Measurements from ENCODE around the gene PAX5.

Gene PAX5

DNA sequence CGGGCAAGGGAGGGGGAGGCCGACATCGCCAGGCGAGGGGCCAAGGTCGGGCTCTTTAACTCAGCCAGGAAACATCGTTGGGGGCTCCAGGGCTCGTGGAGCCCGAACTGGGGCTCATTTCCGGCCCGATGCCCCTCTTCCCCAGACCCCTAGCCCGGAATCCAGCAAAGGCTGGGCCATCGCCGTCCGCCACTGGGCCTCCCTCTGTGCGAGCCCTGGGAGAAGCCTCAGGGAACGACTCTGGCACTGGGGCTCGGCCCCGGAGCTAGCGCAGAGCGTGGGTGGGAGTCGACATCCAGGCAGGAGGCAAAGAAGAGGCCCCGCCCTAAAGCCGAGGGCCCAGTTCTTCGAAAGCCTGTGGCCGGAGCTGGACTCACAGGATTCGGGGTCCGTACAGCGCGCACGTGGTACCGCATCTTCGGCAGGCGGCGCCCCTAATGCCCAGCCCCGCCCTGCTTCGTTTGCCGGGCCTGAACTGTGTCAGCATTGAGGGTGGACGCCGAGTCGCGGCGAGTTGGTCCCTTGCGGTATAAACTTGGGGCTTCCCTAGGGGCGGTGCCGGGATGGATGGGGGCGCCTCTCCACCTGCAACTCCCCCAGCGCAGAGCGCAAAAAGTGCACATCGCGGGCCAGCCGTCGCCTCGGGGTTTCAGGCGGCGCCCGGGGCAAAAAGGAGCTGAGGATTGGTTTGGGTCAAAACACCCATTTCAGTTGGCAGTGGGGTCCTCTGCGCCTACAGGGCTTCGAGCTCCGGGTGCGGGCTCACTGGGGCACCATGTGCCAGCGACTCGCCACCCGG is 3.6 kb upstream of the PAX5 start:
- H3K36me3 ChIP-seq (ENCODE audit: control insufficient read depth, insufficient read depth, low read length), result no peaks in the 10 kb centered on the region
- no peaks in the 10 kb centered on the region for H3K9me3 ChIP-seq (ENCODE audit: control insufficient read depth, low read length)
- H3K27me3 ChIP-seq (ENCODE audit: control insufficient read depth, insufficient read depth, low read length, poor library complexity, severe bottlenecking), result peaks cover 92% of the 10 kb centered on the region
- 2% methylated on average over 63 of the region's 63 CpGs for WGBS, 2 experiments
- peaks cover 41% of the 10 kb centered on the region for H3K4me1 ChIP-seq (ENCODE audit: control insufficient read depth, insufficient read depth, low read length)
- no peak overlapping the region for H3K27ac ChIP-seq (ENCODE audit: insufficient read depth, low read depth, low read length, poor library complexity, severe bottlenecking)
- H3K4me3 ChIP-seq (ENCODE audit: insufficient read depth, low read depth, low read length), result peak overlapping the region; percentile 29

DNA sequence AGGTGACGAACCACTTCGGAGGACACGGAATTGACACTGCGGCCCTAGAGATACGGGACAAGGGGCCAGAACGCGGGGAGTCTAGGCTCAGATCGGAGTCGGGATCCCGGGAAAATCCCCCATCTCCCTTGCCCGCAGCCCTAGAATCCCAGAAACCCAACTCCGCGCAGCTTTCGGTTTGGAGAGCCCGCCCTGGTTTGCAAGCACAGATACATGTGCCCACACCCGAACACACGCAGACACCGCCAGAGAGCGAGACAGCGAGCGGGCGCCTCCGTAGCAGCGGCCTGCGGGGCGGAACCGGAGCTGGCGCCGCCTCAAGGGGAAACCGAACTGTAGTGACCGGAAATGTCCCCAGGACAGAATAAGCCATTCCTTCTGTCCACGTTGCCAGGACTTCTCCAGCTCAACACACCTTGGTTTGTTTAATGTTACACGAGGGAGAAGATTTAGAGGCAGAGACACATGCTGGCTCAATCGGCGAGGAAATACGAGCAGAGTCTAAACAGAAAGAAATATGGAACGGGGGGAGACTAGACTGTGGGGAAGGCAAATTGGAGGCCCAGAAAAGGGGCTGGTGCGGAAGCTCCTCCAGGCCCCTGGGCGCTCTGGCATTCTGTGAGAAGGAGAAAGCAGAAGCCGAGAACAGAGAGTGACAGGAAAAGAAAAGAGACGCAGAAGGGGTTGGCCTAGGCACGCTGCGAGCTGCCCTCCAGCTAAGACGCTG is 2.9 kb upstream of the PAX5 start:
- Histone ChIP-seq H3K4me1 (ENCODE audit: control insufficient read depth, insufficient read depth, low read length) (peaks cover 41% of the 10 kb centered on the region), H3K9me3 (ENCODE audit: control insufficient read depth, low read length) (no peaks in the 10 kb centered on the region), H3K36me3 (ENCODE audit: control insufficient read depth, insufficient read depth, low read length) (no peaks in the 10 kb centered on the region), H3K27me3 (ENCODE audit: control insufficient read depth, insufficient read depth, low read length, poor library complexity, severe bottlenecking) (peaks cover 94% of the 10 kb centered on the region), H3K27ac (ENCODE audit: insufficient read depth, low read depth, low read length, poor library complexity, severe bottlenecking) (no peak overlapping the region), H3K4me3 (ENCODE audit: insufficient read depth, low read depth, low read length) (peak overlapping the region; percentile 29)
- whole genome bisulfite sequencing, 2 experiments, result 0 to 1% methylated on average over 44 of the region's 44 CpGs

DNA sequence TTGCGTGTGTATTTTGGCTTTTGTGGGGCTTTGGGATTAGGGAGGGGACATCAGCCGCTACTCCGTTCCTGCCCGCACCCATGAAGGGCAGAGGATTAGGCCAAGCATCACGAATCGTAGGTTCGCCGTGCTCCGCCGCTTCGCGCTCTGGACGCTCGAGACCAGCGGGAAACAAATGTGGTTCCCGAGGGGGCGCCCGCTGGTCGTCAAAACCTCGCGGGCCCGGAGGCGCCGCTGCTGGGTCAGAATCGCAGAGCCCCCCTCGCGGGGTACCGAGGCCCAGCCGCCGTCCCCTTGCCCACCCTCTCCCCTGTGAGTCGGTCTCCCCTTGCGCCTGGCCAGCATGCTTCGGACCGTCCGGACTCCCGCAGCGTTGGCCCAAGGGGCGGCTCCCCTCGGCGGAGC is 2.3 kb upstream of the PAX5 start:
- Histone ChIP-seq H3K4me3 (ENCODE audit: insufficient read depth, low read depth, low read length) (peak overlapping the region; percentile 29), H3K4me1 (ENCODE audit: control insufficient read depth, insufficient read depth, low read length) (peaks cover 41% of the 10 kb centered on the region), H3K9me3 (ENCODE audit: control insufficient read depth, low read length) (no peaks in the 10 kb centered on the region), H3K27me3 (ENCODE audit: control insufficient read depth, insufficient read depth, low read length, poor library complexity, severe bottlenecking) (peaks cover 99% of the 10 kb centered on the region), H3K36me3 (ENCODE audit: control insufficient read depth, insufficient read depth, low read length) (no peaks in the 10 kb centered on the region), H3K27ac (ENCODE audit: insufficient read depth, low read depth, low read length, poor library complexity, severe bottlenecking) (no peak overlapping the region)
- WGBS, 2 experiments, result 0 to 1% methylated on average over 40 of the region's 40 CpGs

DNA sequence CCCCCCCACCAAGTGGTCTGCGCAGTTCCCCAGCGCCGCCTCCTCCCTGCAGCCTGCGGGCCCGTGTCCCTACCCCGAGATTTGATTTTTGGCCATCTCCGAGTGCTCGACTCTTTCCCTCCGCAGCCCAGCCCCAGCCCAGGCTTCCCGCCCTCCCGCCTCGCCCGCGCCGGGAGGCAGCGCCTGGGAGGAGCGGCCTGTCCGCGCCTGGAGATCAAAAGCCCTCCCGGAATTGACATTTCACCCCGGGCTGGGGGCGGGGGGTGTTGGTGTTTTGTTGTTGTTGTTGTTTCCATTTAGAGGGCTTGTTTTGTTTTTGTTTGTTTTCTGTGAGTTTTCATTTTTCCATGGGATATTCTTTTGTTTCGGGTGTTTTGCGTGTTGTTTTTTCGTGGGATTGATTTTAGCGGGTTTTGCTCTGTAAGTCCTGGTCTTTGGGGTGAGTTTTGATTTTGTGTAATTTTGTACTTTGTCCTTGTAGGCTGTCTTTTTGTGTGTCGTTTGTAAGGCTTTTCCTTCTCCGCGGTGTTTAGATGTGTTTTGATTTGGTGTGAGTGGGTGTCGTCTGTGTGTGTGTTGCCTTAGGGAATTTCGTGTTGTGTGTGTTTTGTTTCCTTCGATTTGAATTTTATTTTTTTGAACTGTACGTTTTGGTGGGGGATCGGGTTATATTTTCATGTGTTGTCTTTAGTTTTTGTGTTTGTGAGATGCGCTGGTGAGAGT is 1.7 kb upstream of the PAX5 start:
- peaks cover 100% of the 10 kb centered on the region for H3K27me3 ChIP-seq (ENCODE audit: control insufficient read depth, insufficient read depth, low read length, poor library complexity, severe bottlenecking)
- H3K36me3 ChIP-seq (ENCODE audit: control insufficient read depth, insufficient read depth, low read length), result no peaks in the 10 kb centered on the region
- H3K9me3 ChIP-seq (ENCODE audit: control insufficient read depth, low read length), result no peaks in the 10 kb centered on the region
- H3K27ac ChIP-seq (ENCODE audit: insufficient read depth, low read depth, low read length, poor library complexity, severe bottlenecking), result no peak overlapping the region
- peaks cover 38% of the 10 kb centered on the region for H3K4me1 ChIP-seq (ENCODE audit: control insufficient read depth, insufficient read depth, low read length)
- 1% methylated on average over 35 of the region's 35 CpGs for WGBS, 2 experiments
- peak overlapping the region; percentile 29 for H3K4me3 ChIP-seq (ENCODE audit: insufficient read depth, low read depth, low read length)

DNA sequence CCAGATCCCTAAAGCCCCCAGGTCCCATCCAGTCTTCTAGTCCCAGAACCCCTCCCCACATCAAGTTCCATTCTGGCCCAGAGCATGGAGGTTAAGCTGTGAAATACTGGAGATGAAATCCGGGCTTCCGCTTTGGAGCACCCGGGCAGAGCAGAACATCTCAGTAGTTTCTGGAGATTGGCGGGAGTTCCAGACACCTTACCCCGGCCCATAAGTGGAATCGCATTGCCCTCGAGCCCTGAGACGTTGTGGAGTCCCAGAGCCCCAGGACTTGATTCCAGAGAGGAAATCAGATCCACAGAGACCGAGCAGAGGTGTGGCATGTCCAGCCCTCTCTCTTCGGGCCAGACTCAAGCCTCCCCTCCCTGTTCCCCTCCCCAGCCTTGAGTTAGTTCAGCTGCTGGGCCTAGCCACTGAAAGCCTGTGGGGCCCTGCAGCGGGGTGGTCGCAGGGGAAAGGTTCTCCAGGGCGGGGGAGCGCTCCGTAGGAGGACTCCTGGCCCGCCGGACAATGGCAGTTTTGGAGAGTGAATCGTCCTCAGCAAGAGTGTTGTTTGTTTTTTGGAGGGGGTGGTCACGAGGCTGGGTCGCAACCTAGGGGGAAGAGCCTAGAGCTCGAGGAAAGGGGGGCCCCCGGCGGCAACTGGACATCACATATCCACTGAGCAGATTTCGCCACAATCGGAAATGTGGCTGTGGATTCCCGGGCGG is 1.0 kb upstream of the PAX5 start:
- 0 to 1% methylated on average over 27 of the region's 27 CpGs for WGBS, 2 experiments
- peak overlapping the region; percentile 5 for H3K4me3 ChIP-seq (ENCODE audit: insufficient read depth, low read depth, low read length)
- peaks cover 32% of the 10 kb centered on the region for H3K4me1 ChIP-seq (ENCODE audit: control insufficient read depth, insufficient read depth, low read length)

DNA sequence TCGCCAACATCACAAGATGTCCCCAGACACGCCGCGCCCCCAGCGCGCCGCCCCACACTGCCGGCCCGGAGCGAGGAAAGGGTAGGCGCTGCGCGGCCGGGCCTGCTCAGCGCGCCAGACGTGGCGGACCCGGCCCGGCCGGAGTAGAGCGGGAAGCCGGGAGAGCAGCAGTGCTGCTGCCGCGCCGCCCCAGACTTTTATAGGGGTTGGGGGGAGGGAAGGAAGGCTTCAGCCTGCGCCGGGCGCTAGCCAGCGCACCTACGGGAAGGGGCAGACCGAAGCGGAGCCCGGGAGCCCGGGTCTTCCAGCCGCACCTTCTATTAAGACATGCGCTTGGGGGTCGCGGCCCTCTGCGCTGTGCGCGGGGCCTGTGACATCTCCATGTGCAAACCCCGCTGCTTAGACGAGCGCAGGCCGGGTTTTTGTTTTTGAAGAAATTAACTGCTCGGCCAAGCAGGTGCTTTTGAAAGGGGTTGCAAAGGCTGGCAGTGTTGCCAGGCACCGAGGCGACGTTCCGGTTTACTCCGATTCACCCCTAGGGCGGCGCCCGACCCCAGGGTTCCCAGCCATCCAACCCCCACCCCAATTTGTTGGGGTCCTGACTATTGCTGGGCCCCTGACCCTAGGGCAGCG is 353 bp upstream of the PAX5 start:
- Histone ChIP-seq H3K4me3 (ENCODE audit: insufficient read depth, low read depth, low read length) (peak overlapping the region; percentile 12), H3K4me1 (ENCODE audit: control insufficient read depth, insufficient read depth, low read length) (peaks cover 38% of the 10 kb centered on the region), H3K27me3 (ENCODE audit: control insufficient read depth, insufficient read depth, low read length, poor library complexity, severe bottlenecking) (peaks cover 100% of the 10 kb centered on the region), H3K27ac (ENCODE audit: insufficient read depth, low read depth, low read length, poor library complexity, severe bottlenecking) (no peak overlapping the region), H3K36me3 (ENCODE audit: control insufficient read depth, insufficient read depth, low read length) (no peaks in the 10 kb centered on the region), H3K9me3 (ENCODE audit: control insufficient read depth, low read length) (no peaks in the 10 kb centered on the region)
- 0 to 1% methylated on average over 56 of the region's 56 CpGs for WGBS, 2 experiments

More for the DNA sequence above, 1.0 kb upstream of the PAX5 start:
- H3K36me3 ChIP-seq (ENCODE audit: control insufficient read depth, insufficient read depth, low read length), result no peaks in the 10 kb centered on the region
- H3K27me3 ChIP-seq (ENCODE audit: control insufficient read depth, insufficient read depth, low read length, poor library complexity, severe bottlenecking), result peaks cover 100% of the 10 kb centered on the region
- no peaks in the 10 kb centered on the region for H3K9me3 ChIP-seq (ENCODE audit: control insufficient read depth, low read length)
- H3K27ac ChIP-seq (ENCODE audit: insufficient read depth, low read depth, low read length, poor library complexity, severe bottlenecking), result no peak overlapping the region

DNA sequence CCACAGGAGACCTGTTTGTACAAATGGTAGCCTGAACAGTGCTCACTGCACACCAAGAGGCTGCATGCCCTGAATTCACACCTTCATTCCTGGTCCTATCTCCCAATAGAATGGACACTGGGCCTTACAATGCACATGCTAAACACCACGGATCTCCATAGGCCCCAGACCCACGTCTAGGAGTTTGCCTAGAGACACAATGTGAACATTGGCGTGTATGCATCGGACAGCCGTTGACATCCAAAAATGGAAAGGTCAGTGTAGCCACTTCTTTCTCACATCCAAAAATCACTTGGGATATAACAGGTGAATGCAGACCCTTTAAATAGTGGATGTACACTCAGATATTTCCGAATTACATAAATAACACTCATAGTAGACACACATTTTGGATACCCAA is 927 bp downstream of the PAX5 start:
- WGBS, 2 experiments, result 63 to 69% methylated on average over 6 of the region's 6 CpGs
- Histone ChIP-seq H3K4me3 (ENCODE audit: insufficient read depth, low read depth, low read length) (no peak overlapping the region), H3K36me3 (ENCODE audit: control insufficient read depth, insufficient read depth, low read length) (no peaks in the 10 kb centered on the region), H3K27ac (ENCODE audit: insufficient read depth, low read depth, low read length, poor library complexity, severe bottlenecking) (no peak overlapping the region), H3K27me3 (ENCODE audit: control insufficient read depth, insufficient read depth, low read length, poor library complexity, severe bottlenecking) (peaks cover 100% of the 10 kb centered on the region), H3K4me1 (ENCODE audit: control insufficient read depth, insufficient read depth, low read length) (peaks cover 41% of the 10 kb centered on the region), H3K9me3 (ENCODE audit: control insufficient read depth, low read length) (no peaks in the 10 kb centered on the region)

DNA sequence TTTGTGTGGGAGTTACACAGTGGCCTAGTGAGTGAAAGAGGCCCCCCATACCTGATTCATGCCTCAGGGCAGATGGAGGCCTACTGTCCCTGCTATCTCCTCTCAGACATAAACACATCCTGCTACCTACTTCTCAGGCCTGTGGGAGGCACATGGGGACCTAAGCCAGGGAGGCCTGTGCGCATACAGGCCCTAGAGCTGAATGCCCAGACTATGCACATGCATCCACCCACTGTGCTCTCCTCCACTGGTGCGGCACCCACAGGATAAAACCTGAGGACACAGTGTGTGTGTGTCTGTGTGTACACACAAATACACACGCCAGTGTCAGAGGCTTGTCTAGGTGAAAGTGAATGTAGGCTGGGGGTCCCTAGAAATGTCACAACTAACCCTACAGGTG is 1.4 kb downstream of the PAX5 start:
- Histone ChIP-seq H3K4me1 (ENCODE audit: control insufficient read depth, insufficient read depth, low read length) (peaks cover 40% of the 10 kb centered on the region), H3K4me3 (ENCODE audit: insufficient read depth, low read depth, low read length) (no peak overlapping the region), H3K36me3 (ENCODE audit: control insufficient read depth, insufficient read depth, low read length) (no peaks in the 10 kb centered on the region), H3K27ac (ENCODE audit: insufficient read depth, low read depth, low read length, poor library complexity, severe bottlenecking) (no peak overlapping the region), H3K27me3 (ENCODE audit: control insufficient read depth, insufficient read depth, low read length, poor library complexity, severe bottlenecking) (peaks cover 100% of the 10 kb centered on the region), H3K9me3 (ENCODE audit: control insufficient read depth, low read length) (no peaks in the 10 kb centered on the region)
- WGBS, 2 experiments, result 61 to 89% methylated on average over 1 to 3 of the region's 3 CpGs

DNA sequence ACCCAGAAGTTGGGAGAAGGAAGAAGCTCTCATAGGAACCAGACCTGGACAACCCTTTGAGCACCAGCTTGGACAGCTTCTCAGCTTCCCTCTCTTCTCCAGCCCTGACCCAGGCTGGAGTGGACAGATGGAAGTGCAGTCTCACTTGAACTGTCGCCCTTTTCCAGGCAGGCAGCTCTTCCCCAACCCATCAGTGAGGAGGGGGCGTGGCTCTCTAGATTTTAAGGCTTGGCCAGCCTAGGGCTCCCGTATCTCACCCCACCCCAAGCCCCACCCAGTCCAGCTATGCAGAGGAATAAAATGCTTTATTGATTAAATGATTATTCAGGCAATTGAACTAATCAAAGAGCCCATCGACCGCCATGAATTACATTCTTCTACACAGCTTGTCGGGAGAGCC is 2.2 kb downstream of the PAX5 start:
- peaks cover 100% of the 10 kb centered on the region for H3K27me3 ChIP-seq (ENCODE audit: control insufficient read depth, insufficient read depth, low read length, poor library complexity, severe bottlenecking)
- no peaks in the 10 kb centered on the region for H3K36me3 ChIP-seq (ENCODE audit: control insufficient read depth, insufficient read depth, low read length)
- H3K4me3 ChIP-seq (ENCODE audit: insufficient read depth, low read depth, low read length), result no peak overlapping the region
- H3K9me3 ChIP-seq (ENCODE audit: control insufficient read depth, low read length), result no peaks in the 10 kb centered on the region
- no peak overlapping the region for H3K27ac ChIP-seq (ENCODE audit: insufficient read depth, low read depth, low read length, poor library complexity, severe bottlenecking)
- WGBS, 2 experiments, result 51 to 64% methylated on average over 5 to 6 of the region's 6 CpGs
- H3K4me1 ChIP-seq (ENCODE audit: control insufficient read depth, insufficient read depth, low read length), result peaks cover 37% of the 10 kb centered on the region
